SK-N-SH (cell line): ENCODE results near the gene EFNA3. TPM values are rescaled to one million over a fixed set of nuclear protein-coding genes. Genes with fewer than 3 reads are reported as not detected.

Experiments
- CTCF ChIA-PET: fragments of 300-600, 350-600 bp; formaldehyde crosslinking; extraction: SDS; loops from one replicate; lab custom pipeline; 2021; lab: Yijun Ruan, JAX
- POLR2A ChIA-PET: fragments of 350-600 bp; sonication (Branson Sonifier 250); formaldehyde crosslinking; extraction: SDS; loops from one replicate; lab custom pipeline; 2020; ENCODE audit warnings: antibody characterized with exemption, inconsistent platforms; lab: Yijun Ruan, JAX
- DNase-seq: peaks from one replicate; pipeline ENCODE4 v3.0.0; 2012
- H2AFZ ChIP-seq: fragments of 200-600 bp; sonication (generic); 2 replicates; pipeline ENCODE4 v1.8.1; 2016; ENCODE audit warnings: antibody characterized with exemption, mild to moderate bottlenecking, low read depth
- H3F3A ChIP-seq: fragments of 200-600 bp; sonication (generic); replicated peaks from 2 replicates; pipeline ENCODE3; 2016; ENCODE audit warnings: antibody characterized with exemption, mild to moderate bottlenecking; ENCODE audit not compliant: insufficient read depth
- H3K27ac ChIP-seq, 2 experiments: fragments of 200-500 bp in 1 of 2; fragments of 200-600 bp in 1 of 2; sonication (Bioruptor generic) in 1 of 2; sonication (generic), shearing (Covaris generic) in 1 of 2; 2 replicates each; pipeline versions ENCODE4 v1.5.1 to v1.6.1; 2014 to 2016; ENCODE audit warnings: low read depth in 2 of 2, inconsistent platforms in 1 of 2, low read length in 1 of 2, mild to moderate bottlenecking in 1 of 2, mixed read lengths in 1 of 2
- H3K27me3 ChIP-seq: fragments of 200-600 bp; sonication (generic), shearing (Covaris generic); 2 replicates; pipeline ENCODE4 v1.6.1; 2016; ENCODE audit warnings: mixed run types; ENCODE audit not compliant: insufficient read depth
- H3K36me3 ChIP-seq, 2 experiments: fragments of 200-500 bp in 1 of 2; fragments of 200-600 bp in 1 of 2; sonication (Bioruptor generic) in 1 of 2; sonication (generic) in 1 of 2; replicated peaks in 1 of 2; 2 replicates each; pipeline versions ENCODE3 to v1.5.1; 2014 to 2016; ENCODE audit warnings: low read length in 1 of 2, mild to moderate bottlenecking in 1 of 2; ENCODE audit not compliant: insufficient read depth in 2 of 2, control insufficient read depth in 1 of 2
- H3K4me1 ChIP-seq, 2 experiments: fragments of 200-500 bp in 1 of 2; fragments of 200-600 bp in 1 of 2; sonication (Bioruptor generic) in 1 of 2; sonication (generic), shearing (Covaris generic) in 1 of 2; 2 replicates each; pipeline versions ENCODE4 v1.5.1 to v1.6.1; 2014 to 2016; ENCODE audit warnings: low read depth in 1 of 2, low read length in 1 of 2, mixed run types in 1 of 2; ENCODE audit not compliant: insufficient read depth in 2 of 2, control insufficient read depth in 1 of 2
- H3K4me2 ChIP-seq: fragments of 200-600 bp; sonication (generic), shearing (Covaris generic); 2 replicates; pipeline ENCODE4 v1.6.1; 2017; ENCODE audit warnings: mixed run types
- H3K4me3 ChIP-seq, 2 experiments: fragments of 200-500 bp in 1 of 2; fragments of 200-600 bp in 1 of 2; sonication (Bioruptor generic) in 1 of 2; sonication (generic), shearing (Covaris generic) in 1 of 2; 2 replicates each; pipeline versions ENCODE4 v1.5.1 to v1.8.1; 2014 to 2016; ENCODE audit warnings: low read depth in 2 of 2, inconsistent platforms in 1 of 2, low read length in 1 of 2, mild to moderate bottlenecking in 1 of 2, mixed read lengths in 1 of 2, moderate library complexity in 1 of 2
- H3K79me2 ChIP-seq: fragments of 200-600 bp; sonication (generic); 2 replicates; pipeline ENCODE4 v1.8.1; 2017; ENCODE audit warnings: mild to moderate bottlenecking; ENCODE audit not compliant: insufficient read depth
- H3K9ac ChIP-seq: fragments of 200-600 bp; sonication (generic); 2 replicates; pipeline ENCODE4 v1.6.1; 2017; ENCODE audit warnings: mixed run types
- H3K9me2 ChIP-seq: fragments of 200-600 bp; sonication (generic); 2 replicates; pipeline ENCODE4 v1.6.1; 2017; ENCODE audit warnings: mixed run types
- H3K9me3 ChIP-seq: fragments of 200-600 bp; sonication (generic); 2 replicates; pipeline ENCODE4 v1.6.1; 2017; ENCODE audit warnings: mixed run types, mild to moderate bottlenecking, moderate library complexity
- H4K20me1 ChIP-seq: fragments of 200-600 bp; sonication (generic); 2 replicates; pipeline ENCODE4 v1.6.1; 2017; ENCODE audit warnings: mild to moderate bottlenecking, mixed run types; ENCODE audit not compliant: insufficient read depth
- CHD2 ChIP-seq: fragments of 150-350 bp; IDR thresholded peaks from 2 replicates; pipeline ENCODE4 v1.6.1; 2018; ENCODE audit warnings: low read length; ENCODE audit not compliant: partially characterized antibody
- ELF1 ChIP-seq: IDR thresholded peaks from 2 replicates; pipeline ENCODE4 v1.4.0; 2012
- EZH2phosphoT487 ChIP-seq: fragments of 200-600 bp; sonication (generic); IDR thresholded peaks from 2 replicates; pipeline ENCODE4 v1.6.1; 2017; ENCODE audit warnings: low read depth, mixed run types, mild to moderate bottlenecking, antibody characterized with exemption, moderate library complexity, borderline replicate concordance
- FOSL2 ChIP-seq: IDR thresholded peaks from 2 replicates; pipeline ENCODE4 v1.4.0; 2012; ENCODE audit warnings: low read depth, mild to moderate bottlenecking, moderate library complexity, borderline replicate concordance
- FOXJ3 ChIP-seq: sonication (generic); formaldehyde crosslinking; IDR thresholded peaks from 2 replicates; pipeline ENCODE4 v1.5.1; 2020; ENCODE audit warnings: mild to moderate bottlenecking, missing genetic modification reagents
- MAX ChIP-seq: IDR thresholded peaks from 2 replicates; pipeline ENCODE4 v1.4.0; 2012; ENCODE audit warnings: low read depth
- MXI1 ChIP-seq: IDR thresholded peaks from 2 replicates; pipeline ENCODE4 v1.6.1; 2012; ENCODE audit warnings: mild to moderate bottlenecking, low read depth, low read length, improper control_type of control experiment
- NFIC ChIP-seq: IDR thresholded peaks from 2 replicates; pipeline ENCODE4 v1.4.0; 2012; ENCODE audit warnings: borderline replicate concordance
- NRF1 ChIP-seq: IDR thresholded peaks from 2 replicates; pipeline ENCODE4 v1.6.1; 2012; ENCODE audit warnings: low read depth, mild to moderate bottlenecking, low read length
- PBX3 ChIP-seq: IDR thresholded peaks from 2 replicates; pipeline ENCODE4; 2012
- POLR2AphosphoS5 ChIP-seq: IDR thresholded peaks from 2 replicates; pipeline ENCODE4 v1.6.1; 2012; ENCODE audit warnings: low read depth, low read length
- RCOR1 ChIP-seq: fragments of 150-350 bp; IDR thresholded peaks from 2 replicates; pipeline ENCODE4 v1.6.1; 2017; ENCODE audit warnings: antibody characterized with exemption, low read length
- RFX5 ChIP-seq: IDR thresholded peaks from 2 replicates; pipeline ENCODE4 v1.6.1; 2012; ENCODE audit warnings: mild to moderate bottlenecking, improper control_type of control experiment, low read length
- SIN3A ChIP-seq: IDR thresholded peaks from 2 replicates; pipeline ENCODE4 v1.6.1; 2012; ENCODE audit warnings: low read depth, mild to moderate bottlenecking, low read length, moderate library complexity, borderline replicate concordance
- TEAD4 ChIP-seq: IDR thresholded peaks from 2 replicates; pipeline ENCODE4 v1.4.0; 2012; ENCODE audit warnings: mild to moderate bottlenecking, borderline replicate concordance; ENCODE audit not compliant: insufficient read depth
- USF1 ChIP-seq: IDR thresholded peaks from 2 replicates; pipeline ENCODE4 v1.4.0; 2012; ENCODE audit warnings: low read depth, borderline replicate concordance
- YY1 ChIP-seq: IDR thresholded peaks from 2 replicates; pipeline ENCODE4 v1.4.0; 2012; ENCODE audit warnings: low read depth, mild to moderate bottlenecking
- ZBTB33 ChIP-seq: IDR thresholded peaks from 2 replicates; pipeline ENCODE4 v1.4.0; 2012; ENCODE audit warnings: low read depth, borderline replicate concordance
- WGBS: methylation state at CpG from one replicate; pipeline ENCODE4 v1.1.6; 2017; ENCODE audit warnings: low lambda C conversion rate; 5-methylcytosine and 5-hydroxymethylcytosine counted together
- polyA plus RNA-seq, 3 experiments: library from polyadenylated mRNA; depleted of rRNA; stranded (reverse); fragments of >200 nt; gene quantifications; 2 replicates each; pipeline ENCODE4 v1.2.3, GENCODE V29; 2012

EFNA3 gene
- polyA plus RNA-seq, 1 of the 3 experiments (the other 2 are of a cell fraction), result 6.0 TPM

GRCh38 chr1:155033524-155033923, 45.1 kb upstream of the EFNA3 start, which contains the start of the genes DCST1 and DCST2:
Gene DCST1, plus strand, starts transcription at chr1:155033824. Its CDS starts 213 bp downstream, at chr1:155034037.
Gene DCST2, minus strand, starts transcription at chr1:155033781. Its CDS starts 80 bp downstream, at chr1:155033701.
- Histone ChIP-seq H3F3A (no peaks in the 10 kb centered on the region), H4K20me1 (no peaks in the 10 kb centered on the region), H3K79me2 (no peaks in the 10 kb centered on the region), H3K27me3 (no peaks in the 10 kb centered on the region), H3K27ac (no peak within 1 kb of the TSS), H3K4me1 (no peaks in the 10 kb centered on the region), H3K4me2 (no peak within 1 kb of the TSS), H3K36me3 (no peaks in the 10 kb centered on the region), H2AFZ (no peak within 1 kb of the TSS), H3K9ac (no peak within 1 kb of the TSS), H3K4me3 (no peak within 1 kb of the TSS), H3K9me2 (no peaks in the 10 kb centered on the region), H3K9me3 (no peaks in the 10 kb centered on the region)
- POLR2A ChIA-PET, result no interaction called here
- DNase-seq, result no peak
- CTCF ChIA-PET, result interaction anchor here (1.0 to 26.0 kb wide), 6 partner anchors 11 to 58 kb away, joined by 3 to 573 read pairs (median 10); partner anchors contain the start of genes EFNA3 and EFNA4
- 83% methylated on average over 8 of the region's 9 CpGs for WGBS
- no peak for TF ChIP-seq POLR2AphosphoS5
- TF ChIP-seq FOXJ3 (CRISPR knock-in tag), result no peak
- TF ChIP-seq ELF1, result no peak
- TF ChIP-seq FOSL2, result no peak
- no peak for TF ChIP-seq RCOR1
- TF ChIP-seq MXI1, result no peak
- TF ChIP-seq NFIC, result no peak
- no peak for TF ChIP-seq YY1
- no peak for TF ChIP-seq CHD2
- no peak for TF ChIP-seq PBX3
- TF ChIP-seq SIN3A, result no peak
- no peak for TF ChIP-seq TEAD4

- no peak for DNase-seq
- Histone ChIP-seq H3K27me3 (no peaks in the 10 kb centered on the region), H3K4me3 (no peak overlapping the region), H3K79me2 (no peaks in the 10 kb centered on the region), H3K9me2 (no peaks in the 10 kb centered on the region), H3K9me3 (no peaks in the 10 kb centered on the region), H3F3A (no peaks in the 10 kb centered on the region), H3K4me2 (no peak overlapping the region), H3K27ac (no peak overlapping the region), H2AFZ (no peak overlapping the region), H3K9ac (no peak overlapping the region), H4K20me1 (no peaks in the 10 kb centered on the region), H3K4me1 (no peaks in the 10 kb centered on the region), H3K36me3 (no peaks in the 10 kb centered on the region)
- ChIA-PET CTCF (interaction anchor here (1.1 to 26.0 kb wide), 7 partner anchors 10 to 33 kb away, joined by 3 to 573 read pairs (median 7); partner anchors contain the start of genes ADAM15, EFNA3 and EFNA4), POLR2A (no interaction called here)
- 76% methylated on average over 18 of the region's 20 CpGs for WGBS
- TF ChIP-seq RFX5, result no peak
- TF ChIP-seq NRF1, result no peak
- TF ChIP-seq POLR2AphosphoS5, result no peak
- no peak for TF ChIP-seq CHD2
- TF ChIP-seq PBX3, result no peak
- TF ChIP-seq EZH2phosphoT487, result no peak
- TF ChIP-seq MAX, result no peak
- no peak for TF ChIP-seq USF1
- TF ChIP-seq RCOR1, result no peak
- no peak for TF ChIP-seq ZBTB33
- no peak for TF ChIP-seq ELF1
Measured at GRCh38 chr1:155034318-155035208, 44.1 kb upstream of the EFNA3 start.
